ENCODE data around the gene NEK10. TPM values are rescaled to one million over a fixed set of nuclear protein-coding genes. Genes with fewer than 3 reads are reported as not detected.
"Not testable (repeated sequence)": the region's sequence is repeated elsewhere in the genome, so short reads cannot be mapped to it uniquely, and the experiment has no call there.

The NEK10 gene
- total and polyA plus RNA-seq, 9 of the 15 experiments (the other 6 are each of a cell fraction or from before 2014, with no cell fraction given) = 0.07 TPM; not detected in 8

DNA sequence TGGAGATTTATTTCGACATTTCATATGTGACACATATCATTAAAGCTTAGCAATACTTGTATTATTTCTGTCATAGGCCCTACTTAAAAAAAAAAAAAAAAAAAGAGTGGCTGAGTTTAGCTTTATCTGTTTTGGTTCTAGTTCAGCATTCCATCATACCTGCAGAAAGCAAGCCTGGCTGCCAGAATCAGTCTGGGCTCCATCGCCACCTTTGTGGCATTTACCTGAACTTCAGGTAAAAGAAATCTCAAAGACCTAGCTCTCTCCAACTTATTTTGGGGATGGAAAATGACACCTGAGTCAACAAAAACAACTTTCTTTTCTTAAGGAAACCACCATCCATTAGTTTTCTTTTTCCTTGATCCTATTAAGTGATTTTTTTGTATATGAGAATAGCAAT lies 82.1 kb downstream of the NEK10 start (continued):
- TF ChIP-seq ZFP91 (CRISPR knock-in tag; IDR thresholded peaks at IDR 0.05) (no peak), POLR2A (conservative IDR thresholded peaks at IDR 0.05) (no peak)
- TF ChIP-seq, protein P1, sequence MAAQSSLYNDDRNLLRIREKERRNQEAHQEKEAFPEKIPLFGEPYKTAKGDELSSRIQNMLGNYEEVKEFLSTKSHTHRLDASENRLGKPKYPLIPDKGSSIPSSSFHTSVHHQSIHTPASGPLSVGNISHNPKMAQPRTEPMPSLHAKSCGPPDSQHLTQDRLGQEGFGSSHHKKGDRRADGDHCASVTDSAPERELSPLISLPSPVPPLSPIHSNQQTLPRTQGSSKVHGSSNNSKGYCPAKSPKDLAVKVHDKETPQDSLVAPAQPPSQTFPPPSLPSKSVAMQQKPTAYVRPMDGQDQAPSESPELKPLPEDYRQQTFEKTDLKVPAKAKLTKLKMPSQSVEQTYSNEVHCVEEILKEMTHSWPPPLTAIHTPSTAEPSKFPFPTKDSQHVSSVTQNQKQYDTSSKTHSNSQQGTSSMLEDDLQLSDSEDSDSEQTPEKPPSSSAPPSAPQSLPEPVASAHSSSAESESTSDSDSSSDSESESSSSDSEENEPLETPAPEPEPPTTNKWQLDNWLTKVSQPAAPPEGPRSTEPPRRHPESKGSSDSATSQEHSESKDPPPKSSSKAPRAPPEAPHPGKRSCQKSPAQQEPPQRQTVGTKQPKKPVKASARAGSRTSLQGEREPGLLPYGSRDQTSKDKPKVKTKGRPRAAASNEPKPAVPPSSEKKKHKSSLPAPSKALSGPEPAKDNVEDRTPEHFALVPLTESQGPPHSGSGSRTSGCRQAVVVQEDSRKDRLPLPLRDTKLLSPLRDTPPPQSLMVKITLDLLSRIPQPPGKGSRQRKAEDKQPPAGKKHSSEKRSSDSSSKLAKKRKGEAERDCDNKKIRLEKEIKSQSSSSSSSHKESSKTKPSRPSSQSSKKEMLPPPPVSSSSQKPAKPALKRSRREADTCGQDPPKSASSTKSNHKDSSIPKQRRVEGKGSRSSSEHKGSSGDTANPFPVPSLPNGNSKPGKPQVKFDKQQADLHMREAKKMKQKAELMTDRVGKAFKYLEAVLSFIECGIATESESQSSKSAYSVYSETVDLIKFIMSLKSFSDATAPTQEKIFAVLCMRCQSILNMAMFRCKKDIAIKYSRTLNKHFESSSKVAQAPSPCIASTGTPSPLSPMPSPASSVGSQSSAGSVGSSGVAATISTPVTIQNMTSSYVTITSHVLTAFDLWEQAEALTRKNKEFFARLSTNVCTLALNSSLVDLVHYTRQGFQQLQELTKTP (IDR thresholded peaks at IDR 0.05; ENCODE audit: low read depth in 1 of 2, partially characterized antibody in 2 of 2) = no peak

DNA sequence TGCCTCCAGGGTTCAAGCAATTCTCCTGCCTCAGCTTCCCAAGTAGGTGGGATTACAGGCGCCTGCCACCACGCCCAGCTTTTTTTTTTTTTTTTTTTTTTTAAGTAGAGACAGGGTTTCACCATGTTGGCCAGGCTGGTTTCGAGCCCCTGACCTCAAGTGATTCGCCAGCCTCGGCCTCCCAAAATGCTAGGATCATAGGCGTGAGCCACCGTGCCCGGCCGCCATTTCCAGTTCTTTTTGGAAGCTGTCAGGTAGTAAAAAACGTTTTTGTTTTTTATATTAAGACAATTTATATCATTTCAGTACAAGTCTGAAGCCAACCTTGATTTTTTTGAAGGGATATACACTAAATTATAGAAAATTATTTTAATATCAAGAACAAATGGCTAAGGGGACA lies 82.7 kb downstream of the NEK10 start:
- H3K27me3 ChIP-seq (ENCODE audit: control insufficient read depth in 2 of 2, insufficient read depth in 2 of 2, low read length in 2 of 2); DNase-seq (ENCODE audit: extremely low read depth in 1 of 4, low spot score in 3 of 4); H3K27ac ChIP-seq (ENCODE audit: extremely low read depth, low read depth, low read length); H3K9me3 ChIP-seq (replicated peaks; ENCODE audit: control insufficient read depth, insufficient read depth, low read depth, low read length); H3K9me1 ChIP-seq (ENCODE audit: control insufficient read depth, insufficient read depth, low read length); in situ Hi-C loops (cut with MboI); H2AFZ ChIP-seq (ENCODE audit: low read depth, low read length); H3K36me3 ChIP-seq (ENCODE audit: control insufficient read depth, insufficient read depth, low read length); ATAC-seq; H3K9ac ChIP-seq (ENCODE audit: insufficient read depth in 1 of 2, low read depth in 2 of 2, low read length in 2 of 2); intact Hi-C loops (cut with micrococcal nuclease); POLR2A ChIA-PET; H4K20me1 ChIP-seq (replicated peaks; ENCODE audit: control insufficient read depth, insufficient read depth, low read length); H3K4me1 ChIP-seq (replicated peaks in 1 of 2; ENCODE audit: control insufficient read depth in 2 of 2, insufficient read depth in 2 of 2, low read length in 2 of 2); CTCF ChIA-PET (ENCODE audit: low intra/inter-chr PET ratio); H3K4me2 ChIP-seq (ENCODE audit: insufficient read depth, low read length); H3K79me2 ChIP-seq (ENCODE audit: control insufficient read depth, insufficient read depth, low read length); BruUV-seq (replicated peaks); H3K4me3 ChIP-seq; FAIRE-seq: not testable (repeated sequence)
- WGBS (ENCODE audit: insufficient coverage, low coverage, missing lambda C conversion rate) = 0% methylated on average over 8 of the region's 10 CpGs
